Measurements from ENCODE around the gene KIF16B.

The KIF16B gene

DNA sequence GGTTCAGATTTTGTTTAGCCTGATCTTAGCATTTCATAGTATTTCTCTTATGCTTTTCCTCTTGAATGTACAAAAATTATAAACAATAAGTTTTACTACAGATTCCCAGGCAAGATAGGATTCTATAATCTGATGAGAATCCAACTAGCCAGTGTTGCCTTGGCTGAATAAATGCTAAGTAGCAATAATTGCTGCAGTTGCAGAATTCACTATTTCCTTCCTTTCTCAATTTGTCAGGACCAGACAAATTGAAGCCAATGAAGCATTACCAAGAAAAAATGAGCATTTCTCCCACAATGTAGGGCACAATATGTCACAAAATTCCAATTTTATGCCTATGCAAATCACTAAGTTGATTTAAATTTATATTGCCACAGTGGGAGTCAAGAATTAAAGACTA, 260.2 kb downstream of the KIF16B start:
- no peak for TF ChIP-seq GATA3 (IDR thresholded peaks at IDR 0.05; ENCODE audit: low read depth, low read length)
- no peak for TF ChIP-seq GATA2 (IDR thresholded peaks at IDR 0.05; ENCODE audit: low read depth, low read length)

DNA sequence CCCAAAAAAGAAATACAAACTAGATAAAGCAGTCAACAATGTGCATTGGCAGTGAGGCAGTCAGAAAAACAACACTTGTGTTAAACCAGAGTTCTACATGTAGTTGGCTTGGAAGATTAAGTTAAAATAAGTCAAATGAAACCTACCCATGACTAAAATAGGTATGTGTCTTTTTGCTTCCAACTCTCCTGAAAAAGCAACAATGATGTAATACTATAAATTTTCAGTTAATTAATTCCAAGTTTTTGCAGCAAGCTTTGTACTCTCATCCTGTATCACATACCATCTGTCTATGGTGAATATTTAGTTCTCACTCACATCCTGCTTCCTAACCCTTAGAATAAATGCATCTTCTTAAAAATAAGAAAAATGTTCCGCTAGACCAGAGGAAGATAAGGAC, 261.5 kb downstream of the KIF16B start:
- TF ChIP-seq GATA2 (IDR thresholded peaks at IDR 0.05; ENCODE audit: low read depth, low read length) (no peak), GATA3 (IDR thresholded peaks at IDR 0.05; ENCODE audit: low read depth, low read length) (no peak)

- TF ChIP-seq GATA2 (IDR thresholded peaks at IDR 0.05; ENCODE audit: low read depth, low read length) (no peak), GATA3 (IDR thresholded peaks at IDR 0.05; ENCODE audit: low read depth, low read length) (no peak)
Observed at GRCh38 chr20:16308754-16309153, 264.5 kb downstream of the KIF16B start.

DNA sequence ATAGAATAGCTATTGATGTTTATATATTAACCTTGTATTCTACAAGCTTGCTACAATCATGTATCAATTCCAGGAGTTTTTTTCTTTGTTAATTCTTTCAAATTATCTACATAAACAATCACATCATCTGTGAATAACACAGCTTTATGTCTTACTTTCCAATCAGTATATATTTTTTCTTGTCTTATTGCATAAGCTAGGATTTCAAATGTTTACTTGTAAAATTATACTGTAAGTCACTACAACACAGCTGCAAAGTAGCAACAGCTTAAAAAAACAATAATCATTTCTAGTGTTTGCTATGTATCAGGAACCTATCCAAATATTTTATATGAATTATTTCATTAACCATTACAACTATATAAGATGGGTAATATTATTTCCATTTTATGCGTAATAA, 270.4 kb downstream of the KIF16B start:
- TF ChIP-seq GATA3 (IDR thresholded peaks at IDR 0.05; ENCODE audit: low read depth, low read length) (no peak), GATA2 (IDR thresholded peaks at IDR 0.05; ENCODE audit: low read depth, low read length) (no peak)

DNA sequence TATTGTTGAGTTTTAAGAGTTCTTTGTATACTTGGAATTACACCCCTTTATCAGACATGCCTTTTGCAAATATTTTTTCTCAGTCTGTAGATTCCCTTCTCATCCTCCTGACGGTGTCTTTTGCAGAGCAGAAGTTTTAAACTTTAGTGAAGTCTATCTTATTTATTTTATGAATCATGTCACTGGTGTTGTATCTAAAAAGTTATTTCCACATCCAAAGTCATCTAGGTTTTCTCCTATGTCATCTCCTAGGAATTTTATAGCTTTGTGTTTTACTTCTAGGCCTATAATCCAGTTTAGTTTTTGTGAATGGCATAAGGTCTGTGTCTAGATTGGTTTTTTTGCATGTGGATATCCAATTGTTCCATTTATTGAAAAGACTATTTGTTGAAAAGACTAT, 271.3 kb downstream of the KIF16B start:
- TF ChIP-seq GATA2 (IDR thresholded peaks at IDR 0.05; ENCODE audit: low read depth, low read length), result no peak
- no peak for TF ChIP-seq GATA3 (IDR thresholded peaks at IDR 0.05; ENCODE audit: low read depth, low read length)

DNA sequence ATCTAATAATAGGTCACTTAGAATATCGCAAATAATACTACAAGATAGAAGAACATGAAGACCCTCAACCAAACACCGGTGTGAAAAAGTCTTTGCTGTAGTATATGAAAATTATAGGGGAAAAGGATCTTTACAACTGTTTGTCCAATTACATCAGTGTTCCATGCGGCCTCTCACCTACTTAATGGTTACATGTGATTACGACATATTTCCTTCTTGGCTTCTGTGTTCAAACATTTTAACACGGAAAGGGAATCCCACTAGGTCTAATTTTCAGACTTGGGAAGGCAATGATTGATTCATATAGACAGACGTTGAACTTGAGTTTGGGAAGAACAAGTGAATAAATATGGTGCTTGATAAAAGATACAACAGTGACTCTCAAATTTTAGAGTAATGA, 273.4 kb downstream of the KIF16B start:
- TF ChIP-seq GATA3 (IDR thresholded peaks at IDR 0.05; ENCODE audit: low read depth, low read length), result no peak
- no peak for TF ChIP-seq GATA2 (IDR thresholded peaks at IDR 0.05; ENCODE audit: low read depth, low read length)

DNA sequence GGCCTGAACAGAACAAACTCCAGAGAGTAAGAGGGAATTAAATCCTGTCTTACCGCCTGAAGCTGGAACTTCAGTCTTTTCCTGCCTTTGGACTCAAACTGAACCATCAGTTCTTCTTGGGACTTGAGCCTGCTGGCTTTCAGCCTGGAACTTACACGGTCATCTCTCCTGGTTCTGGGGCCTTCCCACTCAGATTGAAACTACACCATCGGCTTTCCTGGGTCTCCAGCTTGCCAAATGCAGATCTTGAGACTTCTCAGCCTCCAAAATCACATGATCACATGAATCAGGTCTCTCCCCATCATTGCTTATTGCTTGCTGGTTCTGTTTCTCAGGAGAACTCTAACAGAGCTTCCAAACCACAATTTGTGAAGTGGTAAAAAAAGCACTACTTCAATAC, 276.3 kb downstream of the KIF16B start:
- TF ChIP-seq GATA2 (IDR thresholded peaks at IDR 0.05; ENCODE audit: low read depth, low read length) (no peak), GATA3 (IDR thresholded peaks at IDR 0.05; ENCODE audit: low read depth, low read length) (no peak)

DNA sequence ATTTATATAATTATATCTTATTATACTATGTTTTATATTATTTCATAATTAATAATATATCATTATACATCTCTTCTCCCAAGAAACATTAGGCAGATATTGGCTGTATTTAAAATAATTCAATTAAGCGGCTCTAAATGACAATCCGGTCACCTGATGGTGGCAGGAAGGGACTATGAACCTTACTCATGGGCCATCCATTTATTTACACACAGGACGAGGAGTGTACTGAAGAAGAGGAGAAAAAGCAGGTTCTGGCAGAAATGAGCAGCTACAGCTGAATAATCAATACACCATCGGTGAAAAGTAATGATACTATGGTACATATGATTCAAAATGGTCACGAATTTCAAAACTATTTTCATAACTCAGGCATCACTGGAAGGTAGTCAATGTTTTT, 277.7 kb downstream of the KIF16B start:
- TF ChIP-seq GATA2 (IDR thresholded peaks at IDR 0.05; ENCODE audit: low read depth, low read length), result no peak
- TF ChIP-seq GATA3 (IDR thresholded peaks at IDR 0.05; ENCODE audit: low read depth, low read length), result no peak

DNA sequence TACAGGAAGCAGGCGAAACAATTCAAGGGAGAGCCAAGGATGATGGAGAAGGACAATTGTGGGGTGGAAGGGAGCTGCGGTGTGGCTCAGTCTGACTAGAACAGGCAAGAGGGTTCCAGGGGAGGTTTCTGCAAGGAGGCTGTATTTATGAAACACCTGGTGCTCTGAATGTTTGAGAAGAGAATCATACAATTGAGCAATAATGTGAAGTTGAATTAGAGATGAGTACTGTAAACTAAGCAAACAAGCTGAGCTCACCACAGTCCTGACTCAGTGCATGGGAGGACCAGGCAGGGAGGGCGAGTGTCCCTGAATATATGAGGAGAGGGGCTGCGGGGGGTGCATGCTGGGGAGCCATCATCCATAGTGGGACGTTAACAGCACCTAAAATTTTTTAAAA, 279.7 kb downstream of the KIF16B start:
- TF ChIP-seq GATA2 (IDR thresholded peaks at IDR 0.05; ENCODE audit: low read depth, low read length) (no peak), GATA3 (IDR thresholded peaks at IDR 0.05; ENCODE audit: low read depth, low read length) (no peak)

DNA sequence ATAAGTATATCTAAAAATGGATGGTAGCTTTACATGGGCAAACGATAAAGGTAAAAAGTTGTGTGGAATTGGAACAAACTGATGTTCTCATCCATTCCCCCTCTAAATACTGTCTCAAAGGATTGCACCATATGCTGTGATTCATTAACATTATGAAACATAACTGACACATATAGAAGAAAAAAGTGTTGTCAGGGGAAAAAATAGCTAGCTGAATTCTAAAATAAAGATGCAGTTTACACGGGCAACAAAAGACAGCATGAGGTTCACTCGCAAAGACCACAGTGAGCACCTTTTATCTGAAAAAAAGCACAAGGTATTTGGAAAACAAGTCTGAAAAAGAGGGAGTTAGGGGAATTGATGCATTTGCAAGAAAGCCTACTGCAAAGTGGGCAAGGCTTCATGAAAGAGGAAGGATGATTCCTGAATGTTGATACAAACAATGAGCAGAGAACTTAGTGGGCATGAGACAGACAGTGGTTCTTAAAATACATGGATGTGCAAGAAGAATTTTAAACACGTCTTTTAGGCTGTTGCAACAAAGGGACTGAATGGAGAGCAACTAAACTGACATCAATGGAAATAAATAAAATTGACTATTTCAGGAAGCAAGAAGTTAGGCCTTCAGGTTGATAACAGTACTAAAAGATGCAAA, 280.9 kb downstream of the KIF16B start:
- TF ChIP-seq GATA2 (IDR thresholded peaks at IDR 0.05; ENCODE audit: low read depth, low read length), result no peak
- TF ChIP-seq GATA3 (IDR thresholded peaks at IDR 0.05; ENCODE audit: low read depth, low read length), result no peak

- no peak for TF ChIP-seq GATA2 (IDR thresholded peaks at IDR 0.05; ENCODE audit: low read depth, low read length)
- no peak for TF ChIP-seq GATA3 (IDR thresholded peaks at IDR 0.05; ENCODE audit: low read depth, low read length)
Observed at GRCh38 chr20:16290358-16290757, 282.9 kb downstream of the KIF16B start.

- TF ChIP-seq GATA2 (IDR thresholded peaks at IDR 0.05; ENCODE audit: low read depth, low read length), result no peak
- TF ChIP-seq GATA3 (IDR thresholded peaks at IDR 0.05; ENCODE audit: low read depth, low read length), result no peak
Observed at GRCh38 chr20:16287776-16288175, 285.5 kb downstream of the KIF16B start.

DNA sequence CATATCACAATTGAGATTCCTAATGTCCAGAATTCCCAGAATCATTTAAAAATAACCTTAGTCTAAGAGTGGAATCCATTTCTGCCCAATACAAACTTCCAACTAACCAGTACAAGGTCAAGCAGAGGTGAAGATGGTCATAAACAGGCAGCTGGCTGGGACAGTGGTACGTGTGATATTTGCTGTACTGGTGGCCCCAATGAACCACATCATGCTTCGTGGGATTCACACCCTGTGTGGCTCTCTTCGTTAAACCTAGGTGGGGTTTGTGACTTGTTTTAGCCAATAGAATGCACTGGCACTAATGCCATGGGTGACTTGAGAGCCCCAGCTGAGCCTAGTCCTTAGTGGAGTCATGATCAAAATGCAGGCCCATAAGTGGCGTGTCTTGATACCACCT, 286.6 kb downstream of the KIF16B start:
- TF ChIP-seq GATA3 (IDR thresholded peaks at IDR 0.05; ENCODE audit: low read depth, low read length) (no peak), GATA2 (IDR thresholded peaks at IDR 0.05; ENCODE audit: low read depth, low read length) (no peak)

DNA sequence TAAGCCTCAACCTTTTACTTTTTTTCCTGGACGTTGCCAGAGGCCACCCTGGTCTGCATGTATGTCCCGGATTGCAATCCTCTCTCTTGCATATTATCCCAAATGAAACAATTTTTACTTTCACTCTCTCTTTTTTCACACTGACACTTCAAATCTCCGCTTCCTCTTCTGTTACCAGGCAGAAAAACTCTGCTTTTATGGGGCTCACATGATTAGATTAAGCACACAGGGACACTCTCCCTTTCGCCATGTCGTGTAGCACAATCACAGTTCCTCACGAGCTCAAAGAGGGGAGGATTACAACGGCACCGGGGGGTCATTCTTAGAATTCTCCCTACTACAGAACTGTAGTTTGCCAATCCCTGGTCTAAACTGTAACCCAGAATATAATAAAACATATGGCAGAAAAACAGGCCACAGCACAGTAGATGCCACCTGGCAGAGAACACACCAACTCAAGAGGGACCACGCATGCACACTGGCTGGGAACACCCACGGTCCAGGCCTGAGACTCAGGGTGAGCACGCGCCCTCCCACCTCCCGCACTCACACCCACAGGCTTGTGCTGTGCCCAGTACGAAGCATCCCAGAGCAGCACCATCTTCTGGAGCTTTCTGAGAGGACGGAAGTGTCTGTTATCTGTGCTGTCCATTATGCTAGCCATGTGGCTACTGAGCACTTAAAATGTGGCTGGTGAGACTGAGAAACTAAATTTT, 288.7 kb downstream of the KIF16B start:
- TF ChIP-seq GATA2 (IDR thresholded peaks at IDR 0.05; ENCODE audit: low read depth, low read length) (no peak), GATA3 (IDR thresholded peaks at IDR 0.05; ENCODE audit: low read depth, low read length) (no peak)

GRCh38 chr20:16283978-16284377, 289.3 kb downstream of the KIF16B start:
- no peak for TF ChIP-seq GATA2 (IDR thresholded peaks at IDR 0.05; ENCODE audit: low read depth, low read length)
- no peak for TF ChIP-seq GATA3 (IDR thresholded peaks at IDR 0.05; ENCODE audit: low read depth, low read length)
